H1 (cell line): ENCODE data around the gene OSBPL6. TPM values are rescaled to one million over a fixed set of nuclear protein-coding genes. Genes with fewer than 3 reads are reported as not detected.

Experiments
- CTCF ChIA-PET: fragments of 300-600 bp; sonication (Branson Sonifier 250); formaldehyde crosslinking; loops from one replicate; lab custom pipeline; 2021; ENCODE audit not compliant: partially characterized antibody; lab: Charles Lee
- POLR2A ChIA-PET: fragments of 300-600 bp; sonication (Branson Sonifier 250); formaldehyde crosslinking; loops from one replicate; lab custom pipeline; 2021; ENCODE audit warnings: inconsistent platforms; ENCODE audit not compliant: partially characterized antibody; lab: Charles Lee
- DNase-seq, 2 experiments: peaks; one replicate each; pipeline versions ENCODE4 v3.0.0 to v3.0.0-alpha.2; 2010 to 2022; ENCODE audit warnings: low spot score in 2 of 2, low read depth in 1 of 2, mixed read lengths in 1 of 2
- FAIRE-seq: peaks from 2 replicates; lab custom pipeline; 2011; peaks lifted over from hg19 to GRCh38; lab: Jason Lieb, UNC
- H2AFZ ChIP-seq: 2 replicates; pipeline ENCODE4 v1.8.1; 2012; ENCODE audit warnings: low read length, inconsistent platforms
- H2AK5ac ChIP-seq: 2 replicates; pipeline ENCODE4 v1.6.1; 2013; ENCODE audit warnings: low read depth, low read length
- H2BK120ac ChIP-seq: replicated peaks from 2 replicates; pipeline ENCODE3; 2013; ENCODE audit warnings: low read depth, low read length, inconsistent platforms
- H2BK12ac ChIP-seq: 2 replicates; pipeline ENCODE4 v1.6.1; 2013; ENCODE audit warnings: low read depth, low read length
- H2BK15ac ChIP-seq: 2 replicates; pipeline ENCODE4 v1.6.1; 2013; ENCODE audit warnings: low read length
- H2BK20ac ChIP-seq: 2 replicates; pipeline ENCODE4 v1.6.1; 2013; ENCODE audit warnings: low read length
- H2BK5ac ChIP-seq: 2 replicates; pipeline ENCODE4 v1.6.1; 2013; ENCODE audit warnings: low read depth, low read length
- H3K14ac ChIP-seq: 2 replicates; pipeline ENCODE4 v1.6.1; 2013; ENCODE audit warnings: inconsistent platforms; ENCODE audit not compliant: insufficient read length
- H3K18ac ChIP-seq: 2 replicates; pipeline ENCODE4 v1.6.1; 2013; ENCODE audit warnings: low read length; ENCODE audit errors: extremely low read depth
- H3K23ac ChIP-seq: 2 replicates; pipeline ENCODE4 v1.6.1; 2013; ENCODE audit warnings: inconsistent platforms; ENCODE audit not compliant: insufficient read length
- H3K23me2 ChIP-seq: 2 replicates; pipeline ENCODE4 v1.6.1; 2013; ENCODE audit warnings: low read depth, low read length
- H3K27ac ChIP-seq: 2 replicates; pipeline ENCODE4 v1.6.1; 2011; ENCODE audit warnings: low read depth, low read length, inconsistent platforms
- H3K27me3 ChIP-seq, 4 experiments: replicated peaks in 1 of 4; 1 replicate in 1 of 4; 2 replicates in 3 of 4; pipeline versions ENCODE4 v1.6.1 to v1.8.1; 2011 to 2013; ENCODE audit warnings: low read length in 3 of 4, mild to moderate bottlenecking in 3 of 4, inconsistent platforms in 2 of 4, mixed read lengths in 2 of 4, moderate library complexity in 1 of 4; ENCODE audit not compliant: control insufficient read depth in 3 of 4, insufficient read depth in 3 of 4; ENCODE audit errors: extremely low read depth in 1 of 4
- H3K36me3 ChIP-seq, 4 experiments: 2 replicates each; pipeline versions ENCODE4 v1.6.1 to v1.8.1; 2011 to 2013; ENCODE audit warnings: mild to moderate bottlenecking in 4 of 4, low read length in 3 of 4, moderate library complexity in 2 of 4, control low read depth in 1 of 4, inconsistent platforms in 1 of 4; ENCODE audit not compliant: insufficient read depth in 4 of 4, control insufficient read depth in 2 of 4
- H3K4ac ChIP-seq: replicated peaks from 2 replicates; pipeline ENCODE3; 2013; ENCODE audit warnings: low read length, low read depth, mixed read lengths, inconsistent platforms; ENCODE audit not compliant: insufficient read length
- H3K4me1 ChIP-seq, 4 experiments: replicated peaks in 1 of 4; 1 replicate in 1 of 4; 2 replicates in 3 of 4; pipeline versions ENCODE4 v1.6.1 to v1.8.1; 2011 to 2013; ENCODE audit warnings: low read length in 3 of 4, inconsistent platforms in 2 of 4, mixed read lengths in 1 of 4; ENCODE audit not compliant: insufficient read depth in 4 of 4, control insufficient read depth in 3 of 4
- H3K4me2 ChIP-seq, 2 experiments: 2 replicates each; pipeline versions ENCODE4 v1.6.1 to v1.8.1; 2011 to 2013; ENCODE audit warnings: low read depth in 2 of 2, low read length in 2 of 2, control low read depth in 1 of 2, inconsistent platforms in 1 of 2, mild to moderate bottlenecking in 1 of 2; ENCODE audit not compliant: insufficient read depth in 1 of 2
- H3K4me3 ChIP-seq, 4 experiments: fragments of 200-600, 300-600 bp in 1 of 4; sonication (generic), shearing (Covaris generic), sonication (Bioruptor Twin) in 1 of 4; 2 replicates each; pipeline versions ENCODE4 v1.5.1 to v1.8.1; 2011 to 2016; ENCODE audit warnings: low read length in 4 of 4, low read depth in 3 of 4, control low read depth in 2 of 4, inconsistent platforms in 2 of 4, mild to moderate bottlenecking in 2 of 4, mixed read lengths in 1 of 4, moderate library complexity in 1 of 4; ENCODE audit not compliant: insufficient read depth in 2 of 4; ENCODE audit errors: extremely low read depth in 1 of 4
- H3K56ac ChIP-seq: replicated peaks from 2 replicates; pipeline ENCODE3; 2013; ENCODE audit warnings: low read depth, mild to moderate bottlenecking, mixed read lengths, low read length, inconsistent platforms; ENCODE audit not compliant: insufficient read length
- H3K79me1 ChIP-seq: 2 replicates; pipeline ENCODE4 v1.6.1; 2013; ENCODE audit warnings: low read depth, low read length, control low read depth
- H3K79me2 ChIP-seq, 2 experiments: 2 replicates each; pipeline versions ENCODE4 v1.6.1 to v1.8.1; 2012 to 2013; ENCODE audit warnings: low read length in 2 of 2, mild to moderate bottlenecking in 2 of 2, inconsistent platforms in 1 of 2; ENCODE audit not compliant: insufficient read depth in 2 of 2, control insufficient read depth in 1 of 2
- H3K9ac ChIP-seq, 4 experiments: replicated peaks in 1 of 4; 1 replicate in 1 of 4; 2 replicates in 3 of 4; pipeline versions ENCODE4 v1.6.1 to v1.8.1; 2011 to 2013; ENCODE audit warnings: low read depth in 3 of 4, low read length in 3 of 4, control low read depth in 2 of 4, mild to moderate bottlenecking in 2 of 4, moderate library complexity in 2 of 4, inconsistent platforms in 1 of 4; ENCODE audit errors: extremely low read depth in 1 of 4
- H3K9me3 ChIP-seq, 2 experiments: 2 replicates each; pipeline versions ENCODE4 v1.6.1 to v1.8.1; 2012 to 2013; ENCODE audit warnings: mild to moderate bottlenecking in 2 of 2, moderate library complexity in 2 of 2, control low read depth in 1 of 2, inconsistent platforms in 1 of 2, low read depth in 1 of 2, low read length in 1 of 2, mixed read lengths in 1 of 2; ENCODE audit not compliant: insufficient read depth in 2 of 2
- H4K20me1 ChIP-seq, 2 experiments: replicated peaks in 1 of 2; 2 replicates each; pipeline versions ENCODE3 to v1.8.1; 2011 to 2013; ENCODE audit warnings: inconsistent platforms in 2 of 2, low read length in 2 of 2, mild to moderate bottlenecking in 1 of 2; ENCODE audit not compliant: insufficient read depth in 2 of 2, control insufficient read depth in 1 of 2
- H4K5ac ChIP-seq: 2 replicates; pipeline ENCODE4 v1.6.1; 2013; ENCODE audit warnings: low read length, low read depth, mixed read lengths, inconsistent platforms; ENCODE audit not compliant: insufficient read length
- H4K8ac ChIP-seq: 2 replicates; pipeline ENCODE4 v1.8.0; 2013; ENCODE audit warnings: mild to moderate bottlenecking, moderate library complexity, low read length, inconsistent platforms; ENCODE audit not compliant: insufficient read depth; ENCODE audit errors: extremely low read depth
- H4K91ac ChIP-seq: replicated peaks from 2 replicates; pipeline ENCODE3; 2013; ENCODE audit warnings: low read length, mixed read lengths, inconsistent platforms; ENCODE audit not compliant: insufficient read length
- SAP30 ChIP-seq: fragments of 300-600 bp; sonication (generic); IDR thresholded peaks from 2 replicates; pipeline ENCODE4 v1.7.1; 2012; ENCODE audit warnings: low read length, moderate library complexity, mild to moderate bottlenecking, inconsistent platforms; ENCODE audit not compliant: insufficient read depth, insufficient replicate concordance
- WGBS, 2 experiments: shearing (Covaris generic) in 1 of 2; methylation state at CpG; one replicate each; pipeline versions ENCODE4 v1.1.6 to v1.1.7; 2013 to 2015; ENCODE audit warnings: low lambda C conversion rate in 2 of 2, mixed read lengths in 2 of 2, inconsistent platforms in 1 of 2, low coverage in 1 of 2, missing lambda C conversion rate in 1 of 2; ENCODE audit not compliant: insufficient replicate concordance in 2 of 2, insufficient coverage in 1 of 2, insufficient read length in 1 of 2; ENCODE audit errors: extremely low coverage in 1 of 2, missing lambda C conversion rate in 1 of 2; 5-methylcytosine and 5-hydroxymethylcytosine counted together
- polyA plus RNA-seq, 7 experiments: library from polyadenylated mRNA; depleted of rRNA in 3 of 7; stranded (reverse) in 5 of 7; unstranded in 2 of 7; fragments of >200 nt in 5 of 7; fragments of 200-250 nt in 2 of 7; gene quantifications; 1 replicate in 5 of 7; 2 replicates in 1 of 7; 4 replicates in 1 of 7; pipeline versions ENCODE4 v1.2.1 to v1.2.3, GENCODE V29; 2011 to 2013; ENCODE audit warnings: missing spikeins in 2 of 7, mixed read lengths in 2 of 7
- total RNA-seq: library from RNA; stranded (reverse); fragmentation: NEBNext Ultra II Directional; extraction: Animal tissue kit (Norgen Biotek cat#: 25700); gene quantifications from 2 replicates; pipeline ENCODE4 v1.2.1, GENCODE V29; 2021

Gene OSBPL6
- total and polyA plus RNA-seq, 2 of the 8 experiments (the other 6 are each of a cell fraction or from before 2014, with no cell fraction given): 1.7 to 5.6 TPM

DNA sequence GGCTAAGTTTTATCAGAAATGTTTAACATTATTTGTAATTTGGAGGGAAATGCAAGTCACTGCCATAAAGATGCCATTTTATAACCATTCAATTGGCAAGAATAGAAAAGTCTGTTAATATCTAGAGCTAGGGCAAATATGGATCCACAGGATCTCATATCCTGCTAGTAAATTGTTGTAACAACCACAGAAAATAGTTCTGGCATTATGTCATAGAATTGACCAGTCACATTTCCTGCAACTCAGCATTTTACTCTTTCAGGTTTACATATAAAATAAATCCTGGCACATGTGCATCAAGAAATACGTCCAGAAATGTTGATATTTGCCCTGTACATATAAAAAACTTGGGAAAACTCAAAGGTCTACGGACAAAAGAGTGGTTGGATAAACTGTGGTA, 32.9 kb downstream of the OSBPL6 start:
- H3K79me1 ChIP-seq: no peaks in the 10 kb centered on the region; the same call in 1 of the 2 replicates
- no peak overlapping the region for H3K4ac ChIP-seq
- 88% methylated on average over 2 of the region's 2 CpGs; no CpG with 5 or more reads in 1 of the 2 experiments for WGBS, 2 experiments
- H3K23me2 ChIP-seq: no peaks in the 10 kb centered on the region; the same call in 1 of the 2 replicates
- no peak for DNase-seq
- no peak overlapping the region for H3K4me2 ChIP-seq
- no peak for TF ChIP-seq SAP30
- no peak overlapping the region for H2BK120ac ChIP-seq
- no peak overlapping the region for H4K8ac ChIP-seq
- no peaks in the 10 kb centered on the region; a peak in 1 of 4 replicates for H3K9me3 ChIP-seq
- H3K36me3 ChIP-seq: no peaks in the 10 kb centered on the region
- peaks cover 0 to 3% (median 0%) of the 10 kb centered on the region in 4 experiments; a peak in 2 of 7 replicates for H3K4me1 ChIP-seq
- no peak overlapping the region for H2BK5ac ChIP-seq
- no peak overlapping the region for H4K91ac ChIP-seq
- no peak overlapping the region for H3K14ac ChIP-seq
- POLR2A ChIA-PET: no interaction called here
- no peak for FAIRE-seq
- no peak overlapping the region for H2BK12ac ChIP-seq
- H2AFZ ChIP-seq: no peak overlapping the region
- CTCF ChIA-PET: no interaction called here
- no peak overlapping the region for H2AK5ac ChIP-seq
- no peaks in the 10 kb centered on the region for H4K20me1 ChIP-seq
- no peak overlapping the region for H3K56ac ChIP-seq
- no peak overlapping the region for H3K27ac ChIP-seq
- no peak overlapping the region for H4K5ac ChIP-seq
- H3K18ac ChIP-seq: no peak overlapping the region
- H3K27me3 ChIP-seq: no peaks in the 10 kb centered on the region; a peak in 1 of 7 replicates
- H2BK20ac ChIP-seq: no peak overlapping the region
- H2BK15ac ChIP-seq: no peak overlapping the region
- no peaks in the 10 kb centered on the region for H3K79me2 ChIP-seq
- no peak overlapping the region for H3K23ac ChIP-seq
- H3K9ac ChIP-seq: no peak overlapping the region
- H3K4me3 ChIP-seq: no peak overlapping the region
